Skin epidermis (tissue), 12 donors: ENCODE measurements around the gene C2orf68.
A peak's percentile ranks its signal among the peaks of the same experiment; 100 is the strongest.
"Not testable (repeated sequence)": the region's sequence is repeated elsewhere in the genome, so short reads cannot be mapped to it uniquely, and the experiment has no call there.

Experiments used
- H3K27ac ChIP-seq, 21 experiments: fragments of 200-600 bp; sonication (generic) in 11 of 21; one replicate each; pipeline ENCODE4 v1.5.0; 2020; ENCODE audit warnings: mild to moderate bottlenecking in 3 of 21, inconsistent platforms in 2 of 21, moderate library complexity in 2 of 21
- H3K4me3 ChIP-seq, 7 experiments: fragments of 200-600 bp; sonication (generic) in 2 of 7; one replicate each; pipeline ENCODE4 v1.5.0; 2020; ENCODE audit warnings: inconsistent platforms in 2 of 7, mild to moderate bottlenecking in 2 of 7, moderate library complexity in 1 of 7

The C2orf68 gene

GRCh38 chr2:85611705-85612587, at the start of gene C2orf68:
C2orf68 (minus strand) TSS chr2:85612066; CDS start chr2:85611984, 82 bp downstream.
- H3K27ac ChIP-seq: peak within 1 kb of the TSS; percentile 54 to 94 (median 86)

GRCh38 chr2:85661139-85661858, 49.4 kb upstream of the C2orf68 start:
- Histone ChIP-seq H3K27ac (peak overlapping the region in 4 of 21 experiments; percentile 20 to 44 (median 28)), H3K4me3 (no peak overlapping the region)

More at GRCh38 chr2:85611705-85612587, at the start of gene C2orf68:
- H3K4me3 ChIP-seq: peak within 1 kb of the TSS; percentile 71 to 97 (median 93)

- Histone ChIP-seq H3K4me3 (no peak overlapping the region), H3K27ac (peak overlapping the region in 2 of 21 experiments; percentile 26 to 31)
These were observed 48.9 kb upstream of the C2orf68 start for GRCh38 chr2:85660725-85661124.

- H3K27ac ChIP-seq, H3K4me3 ChIP-seq: not testable (repeated sequence)
These were observed 48.4 kb upstream of the C2orf68 start for GRCh38 chr2:85660301-85660700.

- Histone ChIP-seq H3K27ac (peak overlapping the region in 1 of 21 experiments; percentile 16), H3K4me3 (no peak overlapping the region)
These were observed 47.6 kb upstream of the C2orf68 start for GRCh38 chr2:85659324-85659981.

GRCh38 chr2:85657399-85657798, 45.5 kb upstream of the C2orf68 start:
- H3K27ac ChIP-seq, H3K4me3 ChIP-seq: not testable (repeated sequence)

- H3K27ac ChIP-seq: peak overlapping the region in 1 of 21 experiments; percentile 6
- no peak overlapping the region for H3K4me3 ChIP-seq
These were observed 44.6 kb upstream of the C2orf68 start for GRCh38 chr2:85656468-85656867.

- Histone ChIP-seq H3K27ac (no peak overlapping the region), H3K4me3 (no peak overlapping the region)
These were observed 44.1 kb upstream of the C2orf68 start for GRCh38 chr2:85655961-85656417.

- Histone ChIP-seq H3K4me3 (no peak overlapping the region), H3K27ac (no peak overlapping the region)
These were observed 42.1 kb upstream of the C2orf68 start for GRCh38 chr2:85653996-85654395.

GRCh38 chr2:85652056-85652455, 40.2 kb upstream of the C2orf68 start:
- Histone ChIP-seq H3K4me3 (no peak overlapping the region), H3K27ac (no peak overlapping the region)

- Histone ChIP-seq H3K27ac (no peak overlapping the region), H3K4me3 (no peak overlapping the region)
These were observed 39.2 kb upstream of the C2orf68 start for GRCh38 chr2:85651097-85651496.

GRCh38 chr2:85650456-85650855, 38.6 kb upstream of the C2orf68 start:
- H3K27ac ChIP-seq: no peak overlapping the region
- H3K4me3 ChIP-seq: no peak overlapping the region

- no peak overlapping the region for H3K4me3 ChIP-seq
- H3K27ac ChIP-seq: no peak overlapping the region
These were observed 37.6 kb upstream of the C2orf68 start for GRCh38 chr2:85649201-85650190.

- Histone ChIP-seq H3K4me3 (no peak overlapping the region), H3K27ac (peak overlapping the region in 1 of 21 experiments; percentile 0)
These were observed 36.8 kb upstream of the C2orf68 start for GRCh38 chr2:85648619-85649018.

- H3K27ac ChIP-seq: peak overlapping the region in 1 of 21 experiments; percentile 0
- no peak overlapping the region for H3K4me3 ChIP-seq
These were observed 36.1 kb upstream of the C2orf68 start for GRCh38 chr2:85647823-85648526.

GRCh38 chr2:85646166-85646565, 34.3 kb upstream of the C2orf68 start:
- Histone ChIP-seq H3K27ac (no peak overlapping the region), H3K4me3 (no peak overlapping the region)

- no peak overlapping the region for H3K27ac ChIP-seq
- H3K4me3 ChIP-seq: no peak overlapping the region
These were observed 33.0 kb upstream of the C2orf68 start for GRCh38 chr2:85644909-85645308.

- Histone ChIP-seq H3K27ac (peak overlapping the region in 2 of 21 experiments; percentile 35 to 63), H3K4me3 (no peak overlapping the region)
These were observed 30.9 kb upstream of the C2orf68 start for GRCh38 chr2:85642725-85643124.
